Prostate gland (tissue), 2 donors: ENCODE results near the gene TMEM134. TPM values are rescaled to one million over a fixed set of nuclear protein-coding genes. Genes with fewer than 3 reads are reported as not detected.

Experiments used
- DNase-seq: peaks from one replicate; pipeline ENCODE4 v3.0.0-alpha.2; 2019; ENCODE audit warnings: low spot score
- H3K27ac ChIP-seq, 2 donors: fragments of 200-600 bp; sonication (generic); 2 replicates each; pipeline ENCODE4 v1.5.1; 2017 to 2019
- H3K27me3 ChIP-seq: fragments of 200-600 bp; sonication (generic); replicated peaks from 2 replicates; pipeline ENCODE4 v1.5.1; 2019; ENCODE audit not compliant: insufficient read depth
- H3K36me3 ChIP-seq, 2 donors: fragments of 200-600 bp; sonication (generic); 1 replicate in 1 of 2; 2 replicates in 1 of 2; pipeline versions ENCODE4 v1.5.1 to v1.8.1; 2017 to 2019
- H3K4me1 ChIP-seq: fragments of 200-600 bp; sonication (generic); replicated peaks from 2 replicates; pipeline ENCODE4 v1.5.1; 2019
- H3K4me3 ChIP-seq, 2 donors: fragments of 200-600 bp; sonication (generic); 2 replicates each; pipeline ENCODE4 v1.5.1; 2017 to 2019
- H3K9me3 ChIP-seq: fragments of 200-600 bp; sonication (generic); 2 replicates; pipeline ENCODE4 v1.5.1; 2017
- POLR2A ChIP-seq: fragments of 450-650 bp; IDR thresholded peaks from one replicate; pipeline ENCODE4 v1.6.1; 2016; ENCODE audit warnings: antibody characterized with exemption, mild to moderate bottlenecking
- POLR2AphosphoS5 ChIP-seq: sonication (generic); formaldehyde crosslinking; IDR thresholded peaks from one replicate; pipeline ENCODE4 v1.6.1; 2017; ENCODE audit warnings: antibody characterized with exemption
- WGBS: methylation state at CpG from one replicate; pipeline ENCODE4 v1.1.5; 2018; 5-methylcytosine and 5-hydroxymethylcytosine counted together
- intact Hi-C: fragments of 100-400 bp; cut with DNase I; formaldehyde crosslinking; loops from one replicate; pipeline ENCODE4 v1.14.2; 2022
- total RNA-seq, 2 donors: library from RNA; depleted of rRNA; stranded (reverse); fragments of >200 nt; gene quantifications; one replicate each; pipeline ENCODE4 v1.1.0, GENCODE V29; 2016
- TF ChIP-seq, protein P1 (sequence below), 4 experiments: fragments of 200-600 bp in 2 of 4; fragments of 450-650 bp in 2 of 4; sonication (generic) in 2 of 4; IDR thresholded peaks; 1 replicate in 3 of 4; 2 replicates in 1 of 4; pipeline ENCODE4 v1.5.1; 2016 to 2019; ENCODE audit warnings: antibody characterized with exemption in 4 of 4, mild to moderate bottlenecking in 2 of 4, moderate library complexity in 2 of 4

The TMEM134 gene
- total RNA-seq, 2 donors from 2014 or later: 106 to 402 TPM

DNA sequence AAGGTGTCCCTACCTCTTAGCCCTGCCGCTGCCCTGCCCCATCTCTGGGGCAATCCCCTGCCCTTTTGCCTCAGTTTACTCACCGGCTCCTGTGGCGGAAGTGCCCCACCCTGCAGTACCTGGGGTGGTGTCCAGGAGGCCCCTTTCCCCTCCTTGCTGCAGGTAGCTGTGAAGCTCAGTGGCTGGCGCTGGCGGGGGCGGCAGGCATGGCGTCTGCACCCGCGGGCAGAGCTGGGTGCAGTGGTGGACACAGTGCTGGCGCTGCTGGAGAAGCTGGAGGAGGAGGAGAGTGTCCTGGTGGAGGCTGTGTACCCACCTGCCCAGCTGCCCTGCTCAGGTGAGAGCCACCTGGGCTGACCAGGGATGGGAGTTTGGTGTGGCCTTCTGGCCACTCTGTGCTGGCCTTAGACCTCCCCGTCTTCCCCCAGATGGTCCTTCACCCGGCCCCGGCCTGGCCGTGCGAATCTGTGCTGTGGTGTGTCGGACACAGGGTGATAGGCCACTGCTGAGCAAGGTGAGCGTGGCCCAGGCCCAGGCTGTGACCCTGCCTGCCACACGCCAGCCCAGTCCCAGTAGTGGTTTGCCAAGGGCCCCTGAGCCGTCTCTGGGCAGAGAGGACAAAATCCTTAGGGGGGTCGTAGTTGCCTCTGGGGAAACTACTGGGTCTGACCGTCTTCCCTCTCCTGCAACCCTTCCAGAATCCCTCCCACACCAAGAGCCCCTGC is 49.6 kb downstream of the TMEM134 start:
- no peak overlapping the region for H3K4me3 ChIP-seq
- no peaks in the 10 kb centered on the region for H3K9me3 ChIP-seq
- H3K36me3 ChIP-seq: no peaks in the 10 kb centered on the region
- intact Hi-C loops: no loop called here
- TF ChIP-seq POLR2A: no peak
- no peak for TF ChIP-seq POLR2AphosphoS5
- TF ChIP-seq, protein P1, sequence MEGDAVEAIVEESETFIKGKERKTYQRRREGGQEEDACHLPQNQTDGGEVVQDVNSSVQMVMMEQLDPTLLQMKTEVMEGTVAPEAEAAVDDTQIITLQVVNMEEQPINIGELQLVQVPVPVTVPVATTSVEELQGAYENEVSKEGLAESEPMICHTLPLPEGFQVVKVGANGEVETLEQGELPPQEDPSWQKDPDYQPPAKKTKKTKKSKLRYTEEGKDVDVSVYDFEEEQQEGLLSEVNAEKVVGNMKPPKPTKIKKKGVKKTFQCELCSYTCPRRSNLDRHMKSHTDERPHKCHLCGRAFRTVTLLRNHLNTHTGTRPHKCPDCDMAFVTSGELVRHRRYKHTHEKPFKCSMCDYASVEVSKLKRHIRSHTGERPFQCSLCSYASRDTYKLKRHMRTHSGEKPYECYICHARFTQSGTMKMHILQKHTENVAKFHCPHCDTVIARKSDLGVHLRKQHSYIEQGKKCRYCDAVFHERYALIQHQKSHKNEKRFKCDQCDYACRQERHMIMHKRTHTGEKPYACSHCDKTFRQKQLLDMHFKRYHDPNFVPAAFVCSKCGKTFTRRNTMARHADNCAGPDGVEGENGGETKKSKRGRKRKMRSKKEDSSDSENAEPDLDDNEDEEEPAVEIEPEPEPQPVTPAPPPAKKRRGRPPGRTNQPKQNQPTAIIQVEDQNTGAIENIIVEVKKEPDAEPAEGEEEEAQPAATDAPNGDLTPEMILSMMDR (IDR thresholded peaks at IDR 0.05): no peak
- no peaks in the 10 kb centered on the region for H3K27me3 ChIP-seq
- DNase-seq: no peak
- WGBS: 93% methylated on average over 19 of the region's 21 CpGs
- H3K27ac ChIP-seq: peak overlapping the region; percentile 87 to 91
- peaks cover 11% of the 10 kb centered on the region for H3K4me1 ChIP-seq

- H3K4me1 ChIP-seq: peaks cover 11% of the 10 kb centered on the region
- TF ChIP-seq POLR2A (no peak), POLR2AphosphoS5 (no peak)
- TF ChIP-seq, protein P1 (IDR thresholded peaks at IDR 0.05): no peak
- H3K9me3 ChIP-seq: no peaks in the 10 kb centered on the region
- no peak overlapping the region for H3K4me3 ChIP-seq
- H3K36me3 ChIP-seq: no peaks in the 10 kb centered on the region
- H3K27me3 ChIP-seq: no peaks in the 10 kb centered on the region
- WGBS: 62% methylated on average over 26 of the region's 26 CpGs
- no peak overlapping the region for H3K27ac ChIP-seq
- no peak for DNase-seq
- intact Hi-C loops: no loop called here
Measured at GRCh38 chr11:67418476-67419281, 50.4 kb downstream of the TMEM134 start.

DNA sequence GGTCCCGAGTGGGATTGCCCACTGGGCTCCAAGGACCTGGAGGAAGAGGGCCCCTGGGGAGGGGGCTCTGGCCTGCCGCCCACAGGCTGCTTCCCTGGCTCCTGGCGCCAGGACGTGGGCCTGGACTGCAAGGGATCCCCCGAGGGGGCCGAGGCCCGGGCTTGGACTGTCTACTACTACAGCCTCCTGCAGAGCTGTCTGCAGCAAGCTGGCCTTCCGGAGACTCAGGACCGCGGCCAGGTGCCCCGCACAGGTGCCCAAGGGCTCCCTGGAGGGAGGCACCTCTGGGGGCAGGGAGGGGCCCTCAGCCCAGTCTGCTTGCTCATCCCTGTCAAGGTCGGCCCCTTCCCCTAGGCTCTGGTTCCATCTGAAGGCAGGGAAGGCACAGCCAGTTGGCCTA is 51.6 kb downstream of the TMEM134 start:
- Histone ChIP-seq H3K4me1 (peaks cover 11% of the 10 kb centered on the region), H3K27me3 (no peaks in the 10 kb centered on the region), H3K9me3 (no peaks in the 10 kb centered on the region), H3K36me3 (no peaks in the 10 kb centered on the region), H3K4me3 (no peak overlapping the region), H3K27ac (no peak overlapping the region)
- DNase-seq: no peak
- WGBS: 82% methylated on average over 12 of the region's 12 CpGs
- TF ChIP-seq, protein P1 (IDR thresholded peaks at IDR 0.05): no peak
- TF ChIP-seq POLR2AphosphoS5 (no peak), POLR2A (no peak)
- intact Hi-C loops: no loop called here

DNA sequence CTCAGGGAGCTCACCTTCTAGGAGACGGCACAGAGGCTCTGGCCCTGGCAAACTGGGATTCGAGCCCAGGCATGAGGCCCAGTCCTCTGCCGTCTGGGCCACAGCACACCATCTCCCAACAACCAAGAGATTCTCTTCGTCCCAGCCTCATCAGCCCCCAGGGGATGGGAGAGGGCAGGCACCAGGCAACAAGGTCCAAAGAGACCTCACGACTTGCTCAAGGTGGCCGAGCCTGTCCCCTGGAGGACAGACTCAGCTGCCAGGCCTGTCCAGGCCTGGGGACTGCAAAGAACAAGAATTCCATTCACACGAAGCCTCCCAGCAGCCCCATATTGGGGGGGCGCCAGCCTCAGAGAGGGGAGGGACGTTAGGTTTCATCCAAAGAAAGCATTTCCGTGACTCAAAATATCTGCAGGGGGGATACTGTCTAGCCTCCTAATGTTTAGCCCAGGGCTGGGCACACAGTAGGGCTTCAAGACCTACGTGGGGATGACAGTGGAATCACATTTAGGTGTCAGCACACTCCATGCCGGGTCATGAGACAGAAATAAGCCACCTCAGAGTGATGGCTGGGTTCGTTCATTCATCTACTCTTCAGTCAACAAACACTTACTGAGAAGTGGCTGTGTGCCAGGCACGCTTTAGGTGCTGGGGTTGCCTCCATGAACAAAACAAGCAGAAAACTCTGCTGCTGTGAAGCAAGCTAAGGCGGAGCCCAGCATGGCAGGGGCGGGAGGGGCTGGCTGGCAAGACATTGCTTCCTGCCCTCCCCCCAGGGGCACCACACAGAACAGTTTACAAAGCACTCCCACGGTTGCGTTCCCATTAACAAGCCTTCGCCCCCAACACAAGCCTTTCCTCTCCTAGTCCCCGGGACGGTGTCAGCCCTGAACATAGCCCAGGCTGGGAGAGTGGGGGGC is 52.4 kb downstream of the TMEM134 start:
- no peaks in the 10 kb centered on the region for H3K36me3 ChIP-seq
- intact Hi-C loops: no loop called here
- H3K4me3 ChIP-seq: no peak overlapping the region
- WGBS: 46% methylated on average over 21 of the region's 21 CpGs
- no peak overlapping the region for H3K27ac ChIP-seq
- peak; percentile 44 for DNase-seq
- H3K4me1 ChIP-seq: peaks cover 11% of the 10 kb centered on the region
- H3K27me3 ChIP-seq: no peaks in the 10 kb centered on the region
- TF ChIP-seq POLR2AphosphoS5 (no peak), POLR2A (no peak)
- TF ChIP-seq, protein P1 (IDR thresholded peaks at IDR 0.05): no peak
- H3K9me3 ChIP-seq: no peaks in the 10 kb centered on the region
